Measurements from ENCODE around the gene CALHM5. TPM values are rescaled to one million over a fixed set of nuclear protein-coding genes. Genes with fewer than 3 reads are reported as not detected.
"Not testable (repeated sequence)": the region's sequence is repeated elsewhere in the genome, so short reads cannot be mapped to it uniquely, and the experiment has no call there.

Gene CALHM5, protein sequence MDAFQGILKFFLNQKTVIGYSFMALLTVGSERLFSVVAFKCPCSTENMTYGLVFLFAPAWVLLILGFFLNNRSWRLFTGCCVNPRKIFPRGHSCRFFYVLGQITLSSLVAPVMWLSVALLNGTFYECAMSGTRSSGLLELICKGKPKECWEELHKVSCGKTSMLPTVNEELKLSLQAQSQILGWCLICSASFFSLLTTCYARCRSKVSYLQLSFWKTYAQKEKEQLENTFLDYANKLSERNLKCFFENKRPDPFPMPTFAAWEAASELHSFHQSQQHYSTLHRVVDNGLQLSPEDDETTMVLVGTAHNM
- polyA plus RNA-seq (ENCODE audit: insufficient read length), result 1.9 TPM

DNA sequence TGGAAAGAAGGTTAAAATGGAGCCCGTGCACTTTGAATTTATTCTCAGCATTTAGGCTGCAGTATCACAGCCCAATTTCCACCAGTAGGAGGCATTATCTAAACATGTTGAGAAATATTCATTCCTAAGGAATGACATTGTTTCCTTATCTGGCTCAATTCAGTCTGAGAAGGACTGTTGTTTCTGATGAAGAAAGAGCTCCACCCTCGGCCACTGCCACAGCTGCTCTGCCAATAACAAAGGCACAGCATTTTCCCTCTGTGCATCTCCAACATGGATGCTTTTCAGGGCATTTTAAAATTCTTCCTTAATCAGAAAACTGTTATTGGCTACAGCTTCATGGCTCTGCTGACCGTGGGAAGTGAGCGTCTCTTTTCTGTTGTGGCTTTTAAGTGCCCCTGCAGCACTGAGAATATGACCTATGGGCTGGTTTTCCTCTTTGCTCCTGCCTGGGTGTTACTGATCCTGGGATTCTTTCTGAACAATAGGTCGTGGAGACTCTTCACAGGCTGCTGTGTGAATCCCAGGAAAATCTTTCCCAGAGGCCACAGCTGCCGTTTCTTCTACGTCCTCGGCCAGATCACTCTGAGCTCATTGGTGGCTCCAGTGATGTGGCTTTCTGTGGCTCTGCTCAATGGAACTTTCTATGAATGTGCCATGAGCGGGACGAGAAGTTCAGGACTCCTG is at the start of gene CALHM5:
TSS of gene CALHM5 (plus strand) at position 216 of the 687 bp plus-strand sequence. CDS start at position 274, 58 bp downstream.
- DNase-seq (ENCODE audit: low read depth), result no peak

DNA sequence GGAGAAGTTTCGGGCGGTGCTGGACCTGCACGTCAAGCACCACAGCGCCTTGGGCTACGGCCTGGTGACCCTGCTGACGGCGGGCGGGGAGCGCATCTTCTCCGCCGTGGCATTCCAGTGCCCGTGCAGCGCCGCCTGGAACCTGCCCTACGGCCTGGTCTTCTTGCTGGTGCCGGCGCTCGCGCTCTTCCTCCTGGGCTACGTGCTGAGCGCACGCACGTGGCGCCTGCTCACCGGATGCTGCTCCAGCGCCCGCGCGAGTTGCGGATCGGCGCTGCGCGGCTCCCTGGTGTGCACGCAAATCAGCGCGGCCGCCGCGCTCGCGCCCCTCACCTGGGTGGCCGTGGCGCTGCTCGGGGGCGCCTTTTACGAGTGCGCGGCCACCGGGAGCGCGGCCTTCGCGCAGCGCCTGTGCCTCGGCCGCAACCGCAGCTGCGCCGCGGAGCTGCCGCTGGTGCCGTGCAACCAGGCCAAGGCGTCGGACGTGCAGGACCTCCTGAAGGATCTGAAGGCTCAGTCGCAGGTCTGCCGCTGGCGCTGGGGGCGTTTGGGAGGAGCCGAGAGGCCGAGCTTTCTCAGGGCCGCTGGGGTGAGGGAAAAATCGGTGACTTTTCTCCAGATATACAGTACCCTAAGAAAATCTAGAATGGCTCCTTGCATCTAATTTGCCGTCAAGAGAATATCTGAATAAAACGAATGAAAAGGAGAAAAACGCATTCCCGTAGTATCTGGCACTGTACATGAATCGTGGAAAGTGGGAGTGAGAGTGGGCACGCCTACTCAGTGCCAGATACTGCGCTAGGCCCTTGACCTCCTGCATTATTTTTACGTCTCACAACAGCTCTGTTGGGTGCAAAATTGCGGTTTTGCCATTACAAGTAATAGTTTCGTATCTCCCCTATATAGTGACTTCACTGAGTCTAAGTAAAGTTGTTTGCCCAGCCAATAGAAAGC is 49.2 kb upstream of the CALHM5 start:
- DNase-seq (ENCODE audit: low read depth), result no peak

DNA sequence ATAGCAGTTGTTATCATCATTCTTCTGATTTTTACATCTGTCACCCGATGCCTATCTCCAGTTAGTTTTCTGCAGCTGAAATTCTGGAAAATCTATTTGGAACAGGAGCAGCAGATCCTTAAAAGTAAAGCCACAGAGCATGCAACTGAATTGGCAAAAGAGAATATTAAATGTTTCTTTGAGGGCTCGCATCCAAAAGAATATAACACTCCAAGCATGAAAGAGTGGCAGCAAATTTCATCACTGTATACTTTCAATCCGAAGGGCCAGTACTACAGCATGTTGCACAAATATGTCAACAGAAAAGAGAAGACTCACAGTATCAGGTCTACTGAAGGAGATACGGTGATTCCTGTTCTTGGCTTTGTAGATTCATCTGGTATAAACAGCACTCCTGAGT is 48.1 kb upstream of the CALHM5 start:
- DNase-seq (ENCODE audit: low read depth), result no peak

GRCh38 chr6:116465246-116465645 is 46.2 kb upstream of the CALHM5 start:
- DNase-seq (ENCODE audit: low read depth), result no peak

GRCh38 chr6:116467096-116467495 is 44.3 kb upstream of the CALHM5 start:
- no peak for DNase-seq (ENCODE audit: low read depth)

GRCh38 chr6:116467514-116467913 is 43.9 kb upstream of the CALHM5 start:
- DNase-seq (ENCODE audit: low read depth), result no peak

GRCh38 chr6:116468293-116468692 is 43.1 kb upstream of the CALHM5 start:
- no peak for DNase-seq (ENCODE audit: low read depth)

DNA sequence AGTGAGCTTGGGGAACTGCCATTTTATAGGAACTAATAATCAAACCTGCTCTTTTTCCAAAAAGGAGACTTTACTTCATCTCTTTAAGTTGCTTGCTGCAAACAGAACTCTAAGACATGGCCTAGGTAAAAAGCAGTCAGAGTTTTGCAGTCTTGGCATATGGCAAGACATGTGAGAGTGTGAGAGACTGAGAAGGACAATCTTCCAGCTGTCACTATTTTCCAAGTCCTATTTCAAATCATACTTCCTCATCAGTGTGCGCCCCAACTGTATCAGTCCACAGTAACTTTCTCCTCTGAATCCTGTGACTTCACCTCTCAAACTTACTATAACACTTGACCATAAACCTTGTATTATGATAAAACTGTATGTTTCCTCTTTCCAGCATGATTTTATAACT is 39.9 kb upstream of the CALHM5 start:
- no peak for DNase-seq (ENCODE audit: low read depth)

- DNase-seq (ENCODE audit: low read depth), result no peak
Measured at GRCh38 chr6:116472706-116473105, 38.7 kb upstream of the CALHM5 start.

GRCh38 chr6:116475141-116475540 is 36.3 kb upstream of the CALHM5 start:
- no peak for DNase-seq (ENCODE audit: low read depth)

- DNase-seq (ENCODE audit: low read depth), result no peak
Measured at GRCh38 chr6:116476002-116476678, 35.3 kb upstream of the CALHM5 start.

GRCh38 chr6:116482780-116483179 is 28.7 kb upstream of the CALHM5 start:
- DNase-seq (ENCODE audit: low read depth), result no peak

DNA sequence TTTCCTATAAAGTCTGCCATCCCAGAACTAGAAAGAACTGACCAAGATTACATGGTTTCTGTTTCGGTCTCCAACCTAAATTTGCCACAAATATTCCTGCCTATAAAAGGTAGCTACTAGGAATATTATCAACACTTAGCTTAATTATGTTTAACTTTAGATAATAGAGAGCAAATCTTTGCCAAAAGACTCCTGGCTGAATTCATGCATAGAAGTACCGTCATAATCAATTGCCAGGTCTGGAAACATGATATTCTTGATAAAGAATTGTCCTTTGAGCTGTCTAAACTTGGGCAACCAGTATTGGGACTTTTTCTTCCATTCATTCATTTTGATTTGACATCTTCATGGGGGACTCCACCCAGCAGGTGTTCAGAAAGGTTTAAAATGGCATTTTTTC is 27.8 kb upstream of the CALHM5 start:
- DNase-seq (ENCODE audit: low read depth), result no peak

DNA sequence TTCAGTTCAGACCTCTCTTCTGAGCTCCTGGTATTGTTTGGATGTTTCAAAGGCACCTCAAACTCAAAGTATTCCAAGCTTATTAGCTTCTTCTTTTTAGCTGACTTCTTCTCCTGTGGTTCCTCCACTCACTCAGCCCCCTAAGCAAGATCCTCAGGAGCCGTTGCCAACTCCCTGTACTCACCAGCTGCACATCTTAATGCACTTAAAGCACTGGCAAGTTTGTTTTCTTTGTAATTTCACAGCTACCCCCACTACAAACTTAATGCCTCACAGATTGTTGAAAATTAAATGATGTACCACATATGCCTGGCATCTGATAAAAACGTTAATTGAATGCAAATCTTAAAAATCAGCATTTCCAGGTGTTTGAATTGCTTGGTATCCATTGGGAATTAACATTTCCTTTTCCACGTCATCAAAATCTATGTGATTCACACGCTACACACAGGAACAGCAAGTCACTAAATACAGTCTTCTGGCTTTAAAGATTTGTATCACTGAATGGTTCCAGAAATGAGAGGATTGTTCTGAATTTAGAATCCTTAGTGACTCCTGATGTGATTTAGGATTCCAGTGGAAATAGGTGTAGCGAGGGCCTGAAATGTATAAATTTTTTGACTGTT is 25.8 kb upstream of the CALHM5 start:
- no peak for DNase-seq (ENCODE audit: low read depth)

DNA sequence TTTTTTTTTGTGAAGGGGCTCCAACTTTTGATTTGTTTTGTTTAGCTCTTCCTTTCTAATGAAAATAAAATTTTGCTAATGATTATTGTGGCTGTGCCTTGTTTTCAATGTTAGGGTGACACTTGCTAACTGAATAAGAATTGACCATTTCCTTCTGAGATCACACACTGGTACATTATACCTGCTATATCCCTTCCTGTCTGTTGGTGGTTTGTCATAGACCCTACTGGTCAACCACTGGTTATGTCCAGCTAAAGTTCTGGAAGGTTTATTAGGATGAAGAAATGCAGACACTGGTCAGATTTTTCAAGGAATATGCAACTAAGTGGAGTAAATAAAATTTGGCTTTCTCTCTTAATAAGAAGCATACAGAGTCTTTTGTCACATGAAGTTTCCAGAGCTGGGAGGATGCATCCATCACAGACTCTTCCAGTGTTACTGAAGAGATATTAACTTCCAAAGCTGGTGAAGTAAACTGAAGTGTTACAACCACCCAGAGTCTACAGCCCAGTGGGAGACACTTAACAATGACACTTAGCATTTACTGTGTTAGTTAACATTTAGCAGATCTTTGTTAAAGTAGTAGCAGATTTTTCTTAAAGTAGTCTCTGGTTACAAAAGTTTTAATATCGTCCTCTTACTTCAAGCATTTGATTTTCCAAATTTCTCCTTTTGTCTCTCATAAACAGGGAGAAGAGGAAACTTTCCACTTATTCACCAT is 19.7 kb upstream of the CALHM5 start:
- DNase-seq (ENCODE audit: low read depth), result no peak

DNA sequence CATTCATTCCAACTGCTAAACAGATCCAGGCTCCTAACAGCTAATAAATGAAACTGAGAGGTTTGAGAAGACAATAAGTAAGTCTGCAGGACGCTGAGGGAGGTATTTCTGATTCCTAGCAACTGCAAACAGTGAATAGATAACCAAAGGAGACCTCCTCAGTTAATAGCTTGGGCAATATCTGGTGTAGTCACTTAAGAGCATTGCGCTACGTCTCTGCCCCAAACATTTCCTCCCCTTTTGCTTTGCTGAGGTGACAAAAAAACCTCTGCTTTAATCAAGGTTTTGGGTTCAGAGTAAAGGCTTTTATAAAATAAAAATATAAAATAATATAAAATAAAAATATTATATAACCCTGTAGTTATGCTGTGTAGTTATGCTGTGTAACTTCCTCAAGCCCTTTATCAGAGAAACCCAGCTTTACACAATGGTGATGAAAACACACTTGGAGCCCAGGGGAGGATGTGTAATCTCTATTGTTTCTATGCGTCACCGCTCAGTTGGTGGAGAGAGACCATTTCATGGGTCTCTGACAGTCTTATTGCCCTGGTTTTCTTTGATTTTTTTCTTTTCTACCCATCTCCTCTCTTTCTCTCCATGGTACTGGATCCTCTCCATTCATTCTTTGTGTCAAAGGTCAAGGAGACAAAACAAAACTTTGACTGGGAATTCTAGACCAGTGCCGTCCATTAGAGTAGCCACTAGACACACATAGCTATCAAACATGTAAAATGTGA is 18.9 kb upstream of the CALHM5 start:
- no peak for DNase-seq (ENCODE audit: low read depth)

DNA sequence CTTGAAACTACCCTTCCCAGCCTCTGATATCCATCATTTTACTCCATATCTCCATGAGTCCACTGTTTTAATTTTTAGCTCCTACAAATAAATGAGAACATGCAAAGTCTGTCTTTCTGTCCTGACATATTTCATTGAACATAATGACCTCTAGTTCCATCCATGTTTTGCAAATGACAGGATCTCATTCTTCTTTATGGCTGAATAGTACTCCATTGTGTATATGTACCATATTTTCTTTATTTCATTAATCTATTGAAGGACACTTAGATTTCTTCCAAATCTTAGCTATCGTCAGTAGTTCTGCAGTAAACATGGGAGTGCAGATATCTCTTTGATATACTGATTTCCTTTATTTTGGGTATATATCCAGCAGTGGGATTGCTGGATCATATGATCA is 16.3 kb upstream of the CALHM5 start:
- DNase-seq (ENCODE audit: low read depth), result not testable (repeated sequence)

DNA sequence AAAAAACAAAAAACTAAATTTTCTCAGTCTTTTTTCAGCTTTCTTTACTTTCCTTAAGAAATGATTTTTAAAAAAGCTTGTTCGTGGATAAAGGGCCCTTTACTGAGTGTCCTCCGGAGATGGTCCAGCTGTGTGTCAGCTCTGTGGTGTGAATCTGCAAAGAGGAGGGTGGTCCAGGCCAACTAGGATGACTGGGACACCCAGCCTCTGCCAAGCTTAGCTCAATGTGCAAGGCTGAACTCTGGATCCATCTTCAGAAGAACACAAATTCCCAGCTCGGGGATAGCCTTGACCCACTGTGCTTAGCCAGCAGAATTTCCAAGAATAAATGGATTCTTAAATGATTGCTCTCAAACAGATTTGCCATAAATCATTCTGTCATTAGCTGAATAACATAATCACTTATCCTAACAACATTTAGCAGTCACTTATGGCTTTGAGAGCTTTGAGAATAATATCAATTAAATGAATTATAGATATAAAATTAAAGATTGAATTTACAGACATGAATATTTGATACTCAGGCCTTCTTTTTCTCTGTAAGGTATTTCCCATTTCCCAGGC is 14.2 kb upstream of the CALHM5 start:
- DNase-seq (ENCODE audit: low read depth), result no peak

GRCh38 chr6:116500969-116501433 is 10.4 kb upstream of the CALHM5 start:
- DNase-seq (ENCODE audit: low read depth), result no peak

Measured in forelimb muscle (tissue), 1 donor.